HG02885 (cell line): Measurements from ENCODE around the gene OR10A3.
"Not testable (repeated sequence)": the region's sequence is repeated elsewhere in the genome, so short reads cannot be mapped to it uniquely, and the experiment has no call there.

Source experiments
- ATAC-seq: cut with Tn5 transposase; IDR thresholded peaks from one replicate; pipeline ENCODE4 v1.9.1; 2021; ENCODE audit warnings: mild to moderate bottlenecking; ENCODE audit not compliant: unreplicated experiment, poor library complexity

OR10A3 gene

GRCh38 chr11:7941608-7942007 lies at the start of gene OR10A3:
Gene OR10A3, minus strand, starts transcription at chr11:7941708. Its CDS starts 2,188 bp downstream, at chr11:7939520.
- no peak for ATAC-seq

DNA sequence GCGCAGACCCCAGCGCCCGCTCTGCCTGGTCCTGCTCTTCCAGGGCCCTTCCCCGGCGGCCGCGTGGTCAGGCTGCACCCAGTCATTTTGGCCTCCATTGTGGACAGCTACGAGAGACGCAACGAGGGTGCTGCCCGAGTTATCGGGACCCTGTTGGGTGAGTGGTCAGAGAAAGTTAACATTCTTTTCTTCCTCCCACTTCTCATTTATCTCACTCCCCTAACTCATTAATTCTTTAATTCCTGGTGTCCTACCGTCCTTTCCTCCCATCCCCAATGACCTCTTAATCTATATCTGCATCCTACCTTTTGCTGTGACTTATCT lies 46.0 kb upstream of the OR10A3 start:
- not testable (repeated sequence) for ATAC-seq

GRCh38 chr11:7986768-7987559 lies 45.5 kb upstream of the OR10A3 start, which contains the start of gene EIF3F:
Gene EIF3F, plus strand, starts transcription at chr11:7987337. Its CDS starts 16 bp downstream, at chr11:7987353.
- peak; percentile 96 for ATAC-seq

DNA sequence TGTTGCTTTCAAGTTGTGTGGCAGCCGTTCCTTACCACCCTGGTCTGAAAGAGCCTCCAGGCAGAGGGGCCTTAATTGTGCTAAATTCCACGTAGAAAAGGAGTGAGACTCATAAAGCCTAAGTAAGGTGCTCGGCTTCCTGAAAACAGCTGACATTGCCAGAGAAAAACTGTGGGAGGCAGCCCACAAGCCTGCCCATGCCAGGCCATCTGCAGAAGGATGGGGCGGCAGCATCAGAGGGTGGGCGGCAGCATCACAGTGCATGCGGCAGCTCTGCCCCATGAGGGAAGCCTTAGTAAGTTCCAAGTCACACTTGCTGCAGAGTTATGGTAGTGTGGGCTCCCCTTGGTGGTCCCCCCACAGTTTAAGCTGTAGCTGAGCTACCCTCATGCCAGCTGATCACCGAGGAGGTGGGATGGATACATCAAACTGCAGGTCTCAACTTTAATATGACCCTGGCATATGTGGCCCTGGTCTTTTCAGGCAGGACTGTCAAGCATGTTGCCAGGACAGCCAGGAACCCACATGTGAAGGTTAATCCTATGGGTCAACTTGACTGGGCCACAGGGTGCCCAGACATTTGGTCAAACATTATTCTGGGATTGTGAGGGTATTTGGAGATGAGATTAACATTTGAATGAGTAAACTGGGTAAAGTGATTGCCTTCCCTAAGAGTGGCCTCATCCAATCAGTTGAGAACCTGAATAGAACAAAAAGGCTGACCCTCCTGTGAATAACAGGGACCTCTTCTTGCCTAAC lies 42.5 kb upstream of the OR10A3 start:
- ATAC-seq: no peak

DNA sequence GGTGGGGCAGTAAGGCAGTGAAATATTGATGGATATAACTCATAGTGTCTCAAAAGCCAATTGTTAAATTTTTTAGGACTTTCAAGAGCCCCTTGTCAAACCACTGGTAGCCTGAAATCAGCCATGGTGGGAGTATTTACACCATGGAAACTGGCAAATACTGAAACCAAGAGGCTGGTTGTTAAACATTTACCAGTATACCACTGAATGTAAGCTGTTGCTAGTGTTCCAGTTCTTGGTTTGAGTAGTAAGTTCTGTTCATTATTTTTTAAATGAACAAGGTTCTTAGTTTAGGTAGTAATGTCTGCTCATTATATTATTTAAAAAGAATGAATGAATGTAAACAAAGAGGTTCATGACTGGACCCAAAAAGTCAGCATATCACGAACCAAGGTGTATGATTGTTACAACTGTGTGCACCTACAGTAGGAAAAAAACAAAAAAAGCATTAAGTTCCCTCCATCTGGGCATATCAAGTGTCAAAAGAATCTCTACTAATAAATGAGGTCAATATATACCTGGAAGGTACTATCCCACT lies 41.1 kb upstream of the OR10A3 start:
- ATAC-seq: no peak

DNA sequence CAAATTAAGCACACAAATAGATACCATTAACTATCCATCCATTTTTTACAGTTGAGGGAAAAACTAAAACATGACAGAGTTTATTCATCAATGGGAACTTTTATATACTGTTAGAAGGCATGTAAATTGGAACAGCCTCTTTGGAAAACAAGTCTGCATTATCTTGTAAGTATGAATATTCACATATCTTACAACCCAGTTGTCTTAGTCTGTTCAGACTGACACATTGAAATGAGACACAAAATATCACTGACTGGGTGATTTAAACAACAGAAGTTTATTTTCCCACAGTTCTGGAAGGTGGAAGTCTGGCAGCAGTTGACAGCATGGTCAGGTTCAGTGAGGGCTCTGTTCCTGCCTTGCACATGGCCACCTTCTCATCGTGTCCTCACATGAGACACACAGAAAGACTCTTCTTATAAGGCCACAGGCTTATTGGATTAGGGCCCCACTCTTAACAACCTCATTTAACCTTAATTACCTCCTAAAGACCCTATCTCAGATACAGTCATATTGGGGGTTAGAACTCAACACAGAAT lies 40.2 kb upstream of the OR10A3 start:
- ATAC-seq: no peak

- no peak for ATAC-seq
These were observed 35.9 kb upstream of the OR10A3 start for GRCh38 chr11:7977232-7977917.

GRCh38 chr11:7974668-7975067 lies 33.2 kb upstream of the OR10A3 start:
- ATAC-seq: no peak

GRCh38 chr11:7973011-7973410 lies 31.5 kb upstream of the OR10A3 start:
- ATAC-seq: no peak

DNA sequence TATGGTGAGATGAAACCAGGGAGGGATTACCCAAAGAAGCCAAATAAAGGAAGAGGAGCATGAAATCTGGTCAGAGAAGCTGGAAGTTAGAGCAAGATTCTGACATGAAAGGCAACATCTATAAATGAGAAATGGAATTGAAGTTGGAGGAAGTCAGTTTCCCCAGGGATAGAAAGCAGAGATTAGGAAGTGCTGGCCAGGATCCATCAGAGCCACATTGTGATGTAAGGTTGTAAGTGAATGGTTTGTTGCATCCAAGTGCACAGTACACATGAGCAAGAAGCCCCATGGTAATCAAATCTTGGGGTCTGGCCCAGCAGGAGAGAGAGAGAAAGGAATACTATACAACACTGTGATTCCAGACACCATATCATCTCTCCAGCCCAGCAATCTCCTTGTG lies 30.3 kb upstream of the OR10A3 start:
- no peak for ATAC-seq

- ATAC-seq: no peak
These were observed 28.5 kb upstream of the OR10A3 start for GRCh38 chr11:7969756-7970646.

GRCh38 chr11:7968686-7969085 lies 27.2 kb upstream of the OR10A3 start:
- no peak for ATAC-seq

DNA sequence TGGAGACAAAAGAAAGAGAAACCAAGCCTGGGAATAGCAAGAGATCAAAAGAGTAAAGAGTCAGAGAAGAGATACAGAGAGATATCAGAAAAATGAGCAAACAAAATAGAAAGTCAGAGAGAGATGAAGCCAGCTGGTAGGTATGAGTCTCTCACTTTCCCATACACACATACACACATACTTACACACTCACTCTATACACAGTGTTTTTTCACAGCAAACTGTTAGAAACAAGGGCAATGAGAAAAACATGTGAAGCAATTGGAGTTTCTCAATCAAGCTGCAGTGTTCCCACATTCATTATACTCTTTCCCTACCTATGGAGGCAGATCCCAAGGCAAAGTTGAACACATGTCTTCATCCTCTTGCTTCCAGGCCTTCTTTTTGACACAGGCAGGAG lies 26.3 kb upstream of the OR10A3 start:
- ATAC-seq: no peak

- ATAC-seq: no peak
These were observed 25.6 kb upstream of the OR10A3 start for GRCh38 chr11:7967097-7967496.

GRCh38 chr11:7965386-7965785 lies 23.9 kb upstream of the OR10A3 start, which contains the start of gene NLRP10:
Gene NLRP10, minus strand, starts transcription at chr11:7965447. Its CDS starts 1,952 bp downstream, at chr11:7963495.
- no peak for ATAC-seq

DNA sequence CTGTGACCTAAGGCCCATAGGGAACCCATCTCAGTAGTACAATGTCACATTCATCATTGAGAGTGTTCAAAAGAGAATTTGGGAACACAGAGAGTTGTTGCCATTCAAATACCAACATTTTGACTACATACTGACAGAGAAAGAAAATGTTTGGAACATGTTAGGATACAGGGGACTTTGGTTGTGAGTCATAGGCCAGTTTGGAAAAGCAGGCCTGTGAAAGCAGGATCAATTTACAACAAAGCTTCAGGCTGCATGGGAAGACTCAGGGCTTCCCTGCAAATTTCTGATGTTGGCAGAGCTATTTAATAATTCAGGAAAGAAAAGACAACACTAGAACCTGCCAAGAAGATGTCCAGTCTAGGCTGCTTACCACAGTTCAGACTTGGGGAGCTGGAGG lies 23.4 kb upstream of the OR10A3 start:
- no peak for ATAC-seq

GRCh38 chr11:7964261-7964660 lies 22.8 kb upstream of the OR10A3 start:
- ATAC-seq: no peak

- ATAC-seq: no peak
These were observed 13.7 kb upstream of the OR10A3 start for GRCh38 chr11:7955191-7955590.

DNA sequence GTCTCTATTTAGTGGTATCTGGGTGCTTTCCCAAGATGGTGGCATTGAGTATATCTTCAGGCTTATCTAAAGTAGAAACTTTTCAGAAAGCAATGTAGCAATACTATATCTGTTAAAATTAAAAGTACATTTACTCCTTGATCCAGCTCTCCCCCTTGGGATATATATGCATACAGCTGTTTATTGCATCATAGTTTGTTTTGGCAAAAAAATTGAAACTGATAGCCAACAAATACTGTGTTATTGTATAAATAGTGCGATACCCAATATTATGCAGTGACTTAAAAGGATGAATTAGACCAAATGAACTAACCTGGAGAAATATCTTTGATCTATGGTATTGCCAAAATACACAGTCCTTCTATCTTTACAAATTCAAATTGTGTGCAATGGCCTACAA lies 8.4 kb upstream of the OR10A3 start:
- ATAC-seq: no peak

DNA sequence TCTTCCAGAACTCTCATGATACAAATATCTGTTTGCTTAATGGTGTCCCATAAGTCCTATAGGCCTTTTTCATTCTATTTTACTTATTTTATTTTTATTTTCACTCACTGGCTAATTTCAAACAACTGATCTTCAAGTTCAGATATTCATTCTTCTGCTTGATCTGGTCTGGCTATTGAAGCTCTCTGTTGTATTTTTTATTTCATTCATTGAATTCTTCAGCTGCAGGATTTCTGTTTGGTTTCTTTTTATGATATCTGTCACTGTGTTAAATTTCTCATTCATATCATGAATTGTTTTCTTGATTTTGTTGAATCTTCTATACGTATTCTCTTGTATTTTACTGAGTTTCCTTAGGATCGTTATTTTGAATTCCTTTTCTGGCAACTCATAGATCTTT lies 2.6 kb upstream of the OR10A3 start:
- no peak for ATAC-seq
